Ramos (cell line): ENCODE results near the gene SLC9A5.

Experiments used
- in situ Hi-C: fragments of 300-500 bp; cut with MboI; formaldehyde crosslinking; loops from one replicate; pipeline ENCODE4 v1.14.3; 2022; ENCODE audit warnings: low sequenced_read_pairs; ENCODE audit not compliant: unreplicated experiment

Gene SLC9A5

GRCh38 chr16:67302076-67302475, 53.3 kb downstream of the SLC9A5 start:
- in situ Hi-C loops, result no loop called here

- in situ Hi-C loops, result no loop called here
These were observed 54.2 kb downstream of the SLC9A5 start for GRCh38 chr16:67302970-67303369.

GRCh38 chr16:67304020-67304419, 55.2 kb downstream of the SLC9A5 start:
- in situ Hi-C loops, result no loop called here

- in situ Hi-C loops, result no loop called here
These were observed 56.7 kb downstream of the SLC9A5 start for GRCh38 chr16:67305216-67306071.

GRCh38 chr16:67310561-67310960, 61.8 kb downstream of the SLC9A5 start:
- in situ Hi-C loops, result no loop called here

GRCh38 chr16:67311607-67312488, 63.1 kb downstream of the SLC9A5 start:
- in situ Hi-C loops, result no loop called here

GRCh38 chr16:67312719-67313118, 63.9 kb downstream of the SLC9A5 start:
- in situ Hi-C loops, result no loop called here

GRCh38 chr16:67317853-67318252, 69.1 kb downstream of the SLC9A5 start:
- in situ Hi-C loops, result no loop called here
